Right lobe of liver (tissue), 4 donors: ENCODE data around the gene STON2.

Experiments
- POLR2A ChIP-seq: fragments of 450-650 bp; IDR thresholded peaks from one replicate; pipeline ENCODE4 v1.6.1; 2017; ENCODE audit warnings: antibody characterized with exemption, mild to moderate bottlenecking
- TF ChIP-seq, protein P1 (sequence below), 4 donors: fragments of 200-600 bp in 3 of 4; fragments of 450-650 bp in 1 of 4; IDR thresholded peaks; one replicate each; pipeline versions ENCODE4 v1.5.1 to v1.8.0; 2016 to 2022; ENCODE audit warnings: antibody characterized with exemption in 4 of 4, mild to moderate bottlenecking in 2 of 4
- donor health status: DM: no; HTN: no; CAD: no.
- donor health status: DM: no; HTN: no; CAD: no.
- donor health status: DM: no; HTN: yes; CAD: no.

DNA sequence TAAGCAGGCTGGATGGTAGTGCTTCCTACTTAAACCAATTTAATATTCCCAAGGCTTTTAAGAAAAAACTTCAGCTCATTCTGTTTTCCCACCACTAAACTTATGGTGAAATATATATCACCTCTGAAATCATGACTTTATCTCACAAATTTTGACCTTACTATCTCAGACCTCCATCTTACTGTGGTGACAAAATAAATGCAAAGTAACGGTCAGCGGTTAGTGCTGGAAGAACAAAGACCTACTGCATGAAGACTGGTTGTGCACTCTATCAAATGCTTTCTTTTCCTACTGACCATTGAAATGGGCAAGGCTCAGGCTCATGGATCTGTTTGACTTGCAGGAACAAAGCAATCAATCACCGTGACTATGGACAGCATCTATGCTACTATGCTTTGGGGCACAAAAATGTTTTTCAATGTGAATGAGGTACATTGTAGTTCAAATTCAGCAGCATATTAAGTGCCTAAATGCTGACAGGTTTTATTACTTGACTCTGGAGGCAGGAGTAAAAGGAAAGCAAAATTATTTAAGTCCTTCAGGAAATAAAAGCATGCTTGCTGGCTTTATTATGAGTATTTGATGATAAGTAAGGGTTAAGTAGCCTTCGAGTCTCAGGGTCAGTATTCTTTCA is 136.2 kb downstream of the STON2 start:
- TF ChIP-seq, protein P1, sequence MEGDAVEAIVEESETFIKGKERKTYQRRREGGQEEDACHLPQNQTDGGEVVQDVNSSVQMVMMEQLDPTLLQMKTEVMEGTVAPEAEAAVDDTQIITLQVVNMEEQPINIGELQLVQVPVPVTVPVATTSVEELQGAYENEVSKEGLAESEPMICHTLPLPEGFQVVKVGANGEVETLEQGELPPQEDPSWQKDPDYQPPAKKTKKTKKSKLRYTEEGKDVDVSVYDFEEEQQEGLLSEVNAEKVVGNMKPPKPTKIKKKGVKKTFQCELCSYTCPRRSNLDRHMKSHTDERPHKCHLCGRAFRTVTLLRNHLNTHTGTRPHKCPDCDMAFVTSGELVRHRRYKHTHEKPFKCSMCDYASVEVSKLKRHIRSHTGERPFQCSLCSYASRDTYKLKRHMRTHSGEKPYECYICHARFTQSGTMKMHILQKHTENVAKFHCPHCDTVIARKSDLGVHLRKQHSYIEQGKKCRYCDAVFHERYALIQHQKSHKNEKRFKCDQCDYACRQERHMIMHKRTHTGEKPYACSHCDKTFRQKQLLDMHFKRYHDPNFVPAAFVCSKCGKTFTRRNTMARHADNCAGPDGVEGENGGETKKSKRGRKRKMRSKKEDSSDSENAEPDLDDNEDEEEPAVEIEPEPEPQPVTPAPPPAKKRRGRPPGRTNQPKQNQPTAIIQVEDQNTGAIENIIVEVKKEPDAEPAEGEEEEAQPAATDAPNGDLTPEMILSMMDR (IDR thresholded peaks at IDR 0.05), result no peak
- no peak for TF ChIP-seq POLR2A
